Prostate gland (tissue), 2 donors: ENCODE data around the gene GANAB. TPM values are rescaled to one million over a fixed set of nuclear protein-coding genes. Genes with fewer than 3 reads are reported as not detected.
A peak's percentile ranks its signal among the peaks of the same experiment; 100 is the strongest.

Experiments used
- DNase-seq: peaks from one replicate; pipeline ENCODE4 v3.0.0-alpha.2; 2019; ENCODE audit warnings: low spot score
- H3K27ac ChIP-seq, 2 donors: fragments of 200-600 bp; sonication (generic); 2 replicates each; pipeline ENCODE4 v1.5.1; 2017 to 2019
- H3K27me3 ChIP-seq: fragments of 200-600 bp; sonication (generic); replicated peaks from 2 replicates; pipeline ENCODE4 v1.5.1; 2019; ENCODE audit not compliant: insufficient read depth
- H3K36me3 ChIP-seq, 2 donors: fragments of 200-600 bp; sonication (generic); 1 replicate in 1 of 2; 2 replicates in 1 of 2; pipeline versions ENCODE4 v1.5.1 to v1.8.1; 2017 to 2019
- H3K4me1 ChIP-seq: fragments of 200-600 bp; sonication (generic); replicated peaks from 2 replicates; pipeline ENCODE4 v1.5.1; 2019
- H3K4me3 ChIP-seq, 2 donors: fragments of 200-600 bp; sonication (generic); 2 replicates each; pipeline ENCODE4 v1.5.1; 2017 to 2019
- H3K9me3 ChIP-seq: fragments of 200-600 bp; sonication (generic); 2 replicates; pipeline ENCODE4 v1.5.1; 2017
- POLR2A ChIP-seq: fragments of 450-650 bp; IDR thresholded peaks from one replicate; pipeline ENCODE4 v1.6.1; 2016; ENCODE audit warnings: antibody characterized with exemption, mild to moderate bottlenecking
- POLR2AphosphoS5 ChIP-seq: sonication (generic); formaldehyde crosslinking; IDR thresholded peaks from one replicate; pipeline ENCODE4 v1.6.1; 2017; ENCODE audit warnings: antibody characterized with exemption
- WGBS: methylation state at CpG from one replicate; pipeline ENCODE4 v1.1.5; 2018; 5-methylcytosine and 5-hydroxymethylcytosine counted together
- intact Hi-C: fragments of 100-400 bp; cut with DNase I; formaldehyde crosslinking; loops from one replicate; pipeline ENCODE4 v1.14.2; 2022
- total RNA-seq, 2 donors: library from RNA; depleted of rRNA; stranded (reverse); fragments of >200 nt; gene quantifications; one replicate each; pipeline ENCODE4 v1.1.0, GENCODE V29; 2016
- TF ChIP-seq, protein P1 (sequence below), 4 experiments: fragments of 200-600 bp in 2 of 4; fragments of 450-650 bp in 2 of 4; sonication (generic) in 2 of 4; IDR thresholded peaks; 1 replicate in 3 of 4; 2 replicates in 1 of 4; pipeline ENCODE4 v1.5.1; 2016 to 2019; ENCODE audit warnings: antibody characterized with exemption in 4 of 4, mild to moderate bottlenecking in 2 of 4, moderate library complexity in 2 of 4

Gene GANAB
- total RNA-seq, 2 donors from 2014 or later, result 163 to 199 TPM

DNA sequence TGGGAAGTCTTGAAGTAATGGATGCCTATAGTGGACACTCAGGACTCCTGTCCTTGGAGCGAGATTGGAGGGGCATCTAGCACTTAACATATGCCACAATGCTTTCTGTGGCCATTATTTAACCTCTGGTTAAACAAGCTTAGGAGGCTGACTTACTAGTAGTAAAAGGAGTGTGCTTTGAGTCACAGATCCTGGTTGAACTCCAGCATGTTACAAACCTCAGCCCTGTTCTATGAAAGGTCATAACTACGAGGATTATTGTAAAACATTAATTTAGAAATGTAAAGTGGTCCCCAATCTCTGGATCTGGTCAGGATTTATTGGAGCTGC is 26.7 kb upstream of the GANAB start:
- H3K27me3 ChIP-seq, result no peaks in the 10 kb centered on the region
- H3K4me1 ChIP-seq, result peaks cover 18% of the 10 kb centered on the region
- H3K9me3 ChIP-seq, result no peaks in the 10 kb centered on the region
- no peak overlapping the region for H3K27ac ChIP-seq
- 62% methylated on average over 2 of the region's 2 CpGs for WGBS
- no peak for DNase-seq
- intact Hi-C loops, result no loop called here
- TF ChIP-seq, protein P1, sequence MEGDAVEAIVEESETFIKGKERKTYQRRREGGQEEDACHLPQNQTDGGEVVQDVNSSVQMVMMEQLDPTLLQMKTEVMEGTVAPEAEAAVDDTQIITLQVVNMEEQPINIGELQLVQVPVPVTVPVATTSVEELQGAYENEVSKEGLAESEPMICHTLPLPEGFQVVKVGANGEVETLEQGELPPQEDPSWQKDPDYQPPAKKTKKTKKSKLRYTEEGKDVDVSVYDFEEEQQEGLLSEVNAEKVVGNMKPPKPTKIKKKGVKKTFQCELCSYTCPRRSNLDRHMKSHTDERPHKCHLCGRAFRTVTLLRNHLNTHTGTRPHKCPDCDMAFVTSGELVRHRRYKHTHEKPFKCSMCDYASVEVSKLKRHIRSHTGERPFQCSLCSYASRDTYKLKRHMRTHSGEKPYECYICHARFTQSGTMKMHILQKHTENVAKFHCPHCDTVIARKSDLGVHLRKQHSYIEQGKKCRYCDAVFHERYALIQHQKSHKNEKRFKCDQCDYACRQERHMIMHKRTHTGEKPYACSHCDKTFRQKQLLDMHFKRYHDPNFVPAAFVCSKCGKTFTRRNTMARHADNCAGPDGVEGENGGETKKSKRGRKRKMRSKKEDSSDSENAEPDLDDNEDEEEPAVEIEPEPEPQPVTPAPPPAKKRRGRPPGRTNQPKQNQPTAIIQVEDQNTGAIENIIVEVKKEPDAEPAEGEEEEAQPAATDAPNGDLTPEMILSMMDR (IDR thresholded peaks at IDR 0.05), result no peak
- no peaks in the 10 kb centered on the region for H3K36me3 ChIP-seq
- no peak overlapping the region for H3K4me3 ChIP-seq

GRCh38 chr11:62671608-62672389 is 25.4 kb upstream of the GANAB start, which contains the start of the genes LBHD1 and UQCC3:
Gene LBHD1 (minus strand): TSS chr11:62672267. CDS start chr11:62670031, 2,236 bp downstream.
Gene UQCC3 (plus strand): TSS chr11:62671673. CDS start chr11:62671746, 73 bp downstream.
- peak; percentile 49 for TF ChIP-seq POLR2A
- TF ChIP-seq, protein P1 (IDR thresholded peaks at IDR 0.05), result peak in 1 of 4 experiments; percentile 22
- peak; percentile 80 for TF ChIP-seq POLR2AphosphoS5

GRCh38 chr11:62671236-62671607 is 24.8 kb upstream of the GANAB start:
- H3K4me1 ChIP-seq, result peaks cover 19% of the 10 kb centered on the region
- peak overlapping the region; percentile 82 to 87 for H3K27ac ChIP-seq
- no peak for DNase-seq
- TF ChIP-seq POLR2A, result no peak
- no peak for TF ChIP-seq POLR2AphosphoS5
- TF ChIP-seq, protein P1 (IDR thresholded peaks at IDR 0.05), result no peak
- under 1% methylated on average over 17 of the region's 17 CpGs for WGBS
- H3K27me3 ChIP-seq, result no peaks in the 10 kb centered on the region
- peak overlapping the region; percentile 61 to 69 for H3K4me3 ChIP-seq
- intact Hi-C loops, result no loop called here
- H3K9me3 ChIP-seq, result no peaks in the 10 kb centered on the region
- H3K36me3 ChIP-seq, result no peaks in the 10 kb centered on the region

More at GRCh38 chr11:62671608-62672389, 25.4 kb upstream of the GANAB start, which contains the start of the genes LBHD1 and UQCC3:
- under 1% methylated on average over 52 of the region's 59 CpGs for WGBS
- peak; percentile 87 for DNase-seq
- H3K27me3 ChIP-seq, result no peaks in the 10 kb centered on the region
- H3K27ac ChIP-seq, result peak within 1 kb of the TSS; percentile 82 to 87
- intact Hi-C loops, result no loop called here
- H3K36me3 ChIP-seq, result no peaks in the 10 kb centered on the region
- H3K9me3 ChIP-seq, result no peaks in the 10 kb centered on the region
- peaks cover 13% of the 10 kb centered on the region for H3K4me1 ChIP-seq
- H3K4me3 ChIP-seq, result peak within 1 kb of the TSS; percentile 61 to 69

GRCh38 chr11:62669420-62670161 is 23.2 kb upstream of the GANAB start:
- Histone ChIP-seq H3K27me3 (no peaks in the 10 kb centered on the region), H3K4me3 (no peak overlapping the region), H3K36me3 (no peaks in the 10 kb centered on the region), H3K9me3 (no peaks in the 10 kb centered on the region), H3K27ac (no peak overlapping the region), H3K4me1 (peaks cover 20% of the 10 kb centered on the region)
- intact Hi-C loops, result no loop called here
- DNase-seq, result no peak
- TF ChIP-seq POLR2A (no peak), POLR2AphosphoS5 (no peak)
- TF ChIP-seq, protein P1 (IDR thresholded peaks at IDR 0.05), result no peak
- 70% methylated on average over 4 of the region's 4 CpGs for WGBS
